Smooth muscle cell (in vitro differentiated cells): ENCODE data around the gene TADA3. TPM values are rescaled to one million over a fixed set of nuclear protein-coding genes. Genes with fewer than 3 reads are reported as not detected.

ENCODE experiments used
- DNase-seq: peaks from one replicate; lab custom pipeline; 2025; ENCODE audit not compliant: unreplicated experiment; lab: John Stamatoyannopoulos, UW
- H2AFZ ChIP-seq: fragments of 200-600 bp; sonication (generic); 2 replicates; pipeline ENCODE4 v1.6.0; 2016; ENCODE audit warnings: antibody characterized with exemption, low read depth, mild to moderate bottlenecking
- H3F3A ChIP-seq: fragments of 200-600 bp; sonication (generic); 2 replicates; pipeline ENCODE4 v1.6.0; 2017; ENCODE audit warnings: antibody characterized with exemption, low read depth
- H3K27ac ChIP-seq: fragments of 200-600 bp; sonication (generic); 2 replicates; pipeline ENCODE4 v1.5.1; 2016; ENCODE audit warnings: low read depth, mild to moderate bottlenecking
- H3K27me3 ChIP-seq: fragments of 200-600 bp; sonication (generic); 2 replicates; pipeline ENCODE4 v1.6.1; 2016; ENCODE audit warnings: low read depth, mild to moderate bottlenecking
- H3K36me3 ChIP-seq: fragments of 200-600 bp; sonication (generic); 2 replicates; pipeline ENCODE4 v1.5.1; 2016; ENCODE audit warnings: low read depth
- H3K4me1 ChIP-seq: fragments of 200-600 bp; sonication (generic); 2 replicates; pipeline ENCODE4 v1.5.1; 2016; ENCODE audit warnings: low read depth
- H3K4me2 ChIP-seq: fragments of 200-600 bp; sonication (generic); 2 replicates; pipeline ENCODE4 v1.6.0; 2016; ENCODE audit warnings: mild to moderate bottlenecking
- H3K4me3 ChIP-seq: fragments of 200-600 bp; sonication (generic); 2 replicates; pipeline ENCODE4 v1.5.1; 2016; ENCODE audit warnings: mild to moderate bottlenecking
- H3K79me2 ChIP-seq: fragments of 200-600 bp; sonication (generic); 2 replicates; pipeline ENCODE4 v1.6.0; 2016; ENCODE audit warnings: low read depth, mild to moderate bottlenecking
- H3K9ac ChIP-seq: fragments of 200-600 bp; sonication (generic); 2 replicates; pipeline ENCODE4 v1.6.0; 2016; ENCODE audit warnings: low read depth
- H3K9me3 ChIP-seq: fragments of 200-600 bp; sonication (generic); replicated peaks from 2 replicates; pipeline ENCODE4 v1.5.1; 2016; ENCODE audit warnings: low read depth
- H4K20me1 ChIP-seq: fragments of 200-600 bp; sonication (generic); 2 replicates; pipeline ENCODE4 v1.6.0; 2016; ENCODE audit warnings: low read depth
- CTCF ChIP-seq: fragments of 200-600 bp; sonication (generic); IDR thresholded peaks from 2 replicates; pipeline ENCODE4 v1.5.1; 2017; ENCODE audit warnings: borderline replicate concordance, mild to moderate bottlenecking, antibody characterized with exemption; ENCODE audit not compliant: insufficient read depth, poor library complexity, severe bottlenecking
- WGBS: methylation state at CpG from one replicate; pipeline ENCODE4 v1.1.7; 2016; ENCODE audit warnings: low lambda C conversion rate; 5-methylcytosine and 5-hydroxymethylcytosine counted together
- polyA plus RNA-seq: library from polyadenylated mRNA; unstranded; fragments of >200 nt; fragmentation: Nextera tagmentation; extraction: Ambion mirVana; gene quantifications from 2 replicates; pipeline ENCODE4 v1.2.1, GENCODE V29; 2016
- total RNA-seq: library from RNA; depleted of rRNA; stranded (reverse); fragments of >200 nt; gene quantifications from 2 replicates; pipeline ENCODE4 v1.2.3, GENCODE V29; 2014

TADA3 gene, protein sequence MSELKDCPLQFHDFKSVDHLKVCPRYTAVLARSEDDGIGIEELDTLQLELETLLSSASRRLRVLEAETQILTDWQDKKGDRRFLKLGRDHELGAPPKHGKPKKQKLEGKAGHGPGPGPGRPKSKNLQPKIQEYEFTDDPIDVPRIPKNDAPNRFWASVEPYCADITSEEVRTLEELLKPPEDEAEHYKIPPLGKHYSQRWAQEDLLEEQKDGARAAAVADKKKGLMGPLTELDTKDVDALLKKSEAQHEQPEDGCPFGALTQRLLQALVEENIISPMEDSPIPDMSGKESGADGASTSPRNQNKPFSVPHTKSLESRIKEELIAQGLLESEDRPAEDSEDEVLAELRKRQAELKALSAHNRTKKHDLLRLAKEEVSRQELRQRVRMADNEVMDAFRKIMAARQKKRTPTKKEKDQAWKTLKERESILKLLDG
- total RNA-seq (50.9 and 51.8 TPM in 2 replicates), polyA plus RNA-seq (72.5 and 79.6 TPM in 2 replicates)

- Histone ChIP-seq H3K9me3 (no peaks in the 10 kb centered on the region), H3K27ac (peak within 1 kb of the TSS; percentile 96), H3K79me2 (peaks cover 53% of the 10 kb centered on the region), H3K9ac (peak within 1 kb of the TSS; percentile 97), H3K36me3 (peaks cover 5% of the 10 kb centered on the region), H3K4me2 (peak within 1 kb of the TSS; percentile 95), H3K4me3 (peak within 1 kb of the TSS; percentile 86), H3F3A (peaks cover 7% of the 10 kb centered on the region), H3K27me3 (no peaks in the 10 kb centered on the region), H3K4me1 (peaks cover 10% of the 10 kb centered on the region), H2AFZ (no peak within 1 kb of the TSS), H4K20me1 (peaks cover 28% of the 10 kb centered on the region)
- under 1% methylated on average over 63 of the region's 65 CpGs for WGBS
- no peak for TF ChIP-seq CTCF
- DNase-seq: peak; percentile 91
Measured at GRCh38 chr3:9792405-9793160, at the start of gene TADA3, which contains the start of gene ARPC4. Gene TADA3 (minus strand): TSS chr3:9792473. CDS start chr3:9791466, 1,007 bp downstream. Gene ARPC4 (plus strand): TSS chr3:9793082. CDS start chr3:9793122, 40 bp downstream.

GRCh38 chr3:9841015-9841414 is 48.7 kb upstream of the TADA3 start:
- 84% methylated on average over 8 of the region's 8 CpGs for WGBS
- H3K27me3 ChIP-seq: no peaks in the 10 kb centered on the region
- no peaks in the 10 kb centered on the region for H3K36me3 ChIP-seq
- H3K79me2 ChIP-seq: peaks cover 2% of the 10 kb centered on the region
- DNase-seq: no peak
- no peak overlapping the region for H2AFZ ChIP-seq
- H3K4me1 ChIP-seq: no peaks in the 10 kb centered on the region
- TF ChIP-seq CTCF: no peak
- no peaks in the 10 kb centered on the region for H3F3A ChIP-seq
- H3K4me3 ChIP-seq: no peak overlapping the region
- no peak overlapping the region for H3K4me2 ChIP-seq
- H3K9me3 ChIP-seq: no peaks in the 10 kb centered on the region
- H3K9ac ChIP-seq: no peak overlapping the region
- H3K27ac ChIP-seq: no peak overlapping the region
- no peaks in the 10 kb centered on the region for H4K20me1 ChIP-seq

GRCh38 chr3:9838856-9839255 is 46.6 kb upstream of the TADA3 start:
- no peak overlapping the region for H3K9ac ChIP-seq
- no peak overlapping the region for H3K4me2 ChIP-seq
- no peaks in the 10 kb centered on the region for H3K27me3 ChIP-seq
- no peaks in the 10 kb centered on the region for H3K9me3 ChIP-seq
- no peak overlapping the region for H2AFZ ChIP-seq
- no peak overlapping the region for H3K4me3 ChIP-seq
- no peaks in the 10 kb centered on the region for H3K36me3 ChIP-seq
- no peaks in the 10 kb centered on the region for H4K20me1 ChIP-seq
- 96% methylated on average over 4 of the region's 4 CpGs for WGBS
- no peak for DNase-seq
- peaks cover 2% of the 10 kb centered on the region for H3K79me2 ChIP-seq
- no peaks in the 10 kb centered on the region for H3F3A ChIP-seq
- H3K27ac ChIP-seq: no peak overlapping the region
- TF ChIP-seq CTCF: no peak
- no peaks in the 10 kb centered on the region for H3K4me1 ChIP-seq
